HEK293 (cell line): ENCODE results near the gene RPP25L.

Experiments
- FEZF1 ChIP-seq: fragments of 450-650 bp; formaldehyde crosslinking; IDR thresholded peaks from 2 replicates; pipeline ENCODE4 v1.5.1; 2016; ENCODE audit warnings: missing biosample characterization, missing genetic modification characterization
- GLI2 ChIP-seq: fragments of 450-650 bp; formaldehyde crosslinking; IDR thresholded peaks from 2 replicates; pipeline ENCODE4; 2017; ENCODE audit warnings: missing biosample characterization, missing genetic modification characterization, low read depth, borderline replicate concordance
- GLIS1 ChIP-seq: fragments of 450-650 bp; formaldehyde crosslinking; IDR thresholded peaks from 2 replicates; pipeline ENCODE4 v1.5.1; 2016; ENCODE audit warnings: missing biosample characterization, missing genetic modification characterization
- HOXA7 ChIP-seq: sonication (generic); formaldehyde crosslinking; IDR thresholded peaks from 2 replicates; pipeline ENCODE4 v1.8.1; 2022; ENCODE audit warnings: missing genetic modification reagents, borderline replicate concordance
- HOXC10 ChIP-seq: sonication (generic); formaldehyde crosslinking; IDR thresholded peaks from 2 replicates; pipeline ENCODE4 v1.8.1; 2023; ENCODE audit warnings: mild to moderate bottlenecking, missing genetic modification reagents
- IKZF3 ChIP-seq: fragments of 450-650 bp; IDR thresholded peaks from 2 replicates; pipeline ENCODE4 v1.5.0; 2018; ENCODE audit warnings: missing biosample characterization, mild to moderate bottlenecking, missing genetic modification characterization, moderate library complexity
- KLF10 ChIP-seq: fragments of 450-650 bp; IDR thresholded peaks from 2 replicates; pipeline ENCODE4 v1.5.1; 2018; ENCODE audit warnings: missing biosample characterization, mild to moderate bottlenecking, missing genetic modification characterization
- REPIN1 ChIP-seq: fragments of 450-650 bp; formaldehyde crosslinking; IDR thresholded peaks from 2 replicates; pipeline ENCODE4 v1.5.1; 2017; ENCODE audit warnings: missing biosample characterization, missing genetic modification characterization, low read depth
- SCRT1 ChIP-seq: fragments of 450-650 bp; formaldehyde crosslinking; IDR thresholded peaks from 2 replicates; pipeline ENCODE4 v1.5.1; 2016; ENCODE audit warnings: missing biosample characterization, missing genetic modification characterization, borderline replicate concordance
- SETDB1 ChIP-seq: IDR thresholded peaks from one replicate; pipeline ENCODE4 v1.6.1; 2017; ENCODE audit warnings: mild to moderate bottlenecking, low read length, moderate library complexity, mixed read lengths; ENCODE audit not compliant: insufficient read length
- SP7 ChIP-seq: fragments of 450-650 bp; formaldehyde crosslinking; IDR thresholded peaks from 2 replicates; pipeline ENCODE4 v1.5.1; 2016; ENCODE audit warnings: missing biosample characterization, missing genetic modification characterization
- YY1 ChIP-seq: fragments of 450-650 bp; formaldehyde crosslinking; IDR thresholded peaks from 2 replicates; pipeline ENCODE4 v1.5.1; 2018; ENCODE audit warnings: missing biosample characterization, missing genetic modification characterization
- ZEB2 ChIP-seq: fragments of 450-650 bp; formaldehyde crosslinking; IDR thresholded peaks from 2 replicates; pipeline ENCODE4 v1.5.1; 2016; ENCODE audit warnings: missing biosample characterization, missing genetic modification characterization
- ZNF10 ChIP-seq: fragments of 450-650 bp; formaldehyde crosslinking; IDR thresholded peaks from 2 replicates; pipeline ENCODE4 v1.5.1; 2017; ENCODE audit warnings: missing biosample characterization, missing genetic modification characterization
- ZNF19 ChIP-seq: fragments of 450-650 bp; formaldehyde crosslinking; IDR thresholded peaks from 2 replicates; pipeline ENCODE4; 2016; ENCODE audit warnings: missing biosample characterization, missing genetic modification characterization, low read depth
- ZNF211 ChIP-seq: fragments of 450-650 bp; formaldehyde crosslinking; IDR thresholded peaks from 2 replicates; pipeline ENCODE4 v1.5.1; 2016; ENCODE audit warnings: low read depth, missing biosample characterization, missing genetic modification characterization
- ZNF302 ChIP-seq: fragments of 450-650 bp; formaldehyde crosslinking; IDR thresholded peaks from 2 replicates; pipeline ENCODE4 v1.5.1; 2016; ENCODE audit warnings: missing biosample characterization, missing genetic modification characterization, low read depth
- ZNF366 ChIP-seq: fragments of 450-650 bp; formaldehyde crosslinking; conservative IDR thresholded peaks from 2 replicates; pipeline ENCODE4 v1.5.1; 2016; ENCODE audit warnings: missing biosample characterization, missing genetic modification characterization
- ZNF394 ChIP-seq: fragments of 450-650 bp; formaldehyde crosslinking; IDR thresholded peaks from 2 replicates; pipeline ENCODE4 v1.5.1; 2016; ENCODE audit warnings: missing biosample characterization, missing genetic modification characterization, mild to moderate bottlenecking, moderate library complexity, borderline replicate concordance
- ZNF501 ChIP-seq: fragments of 450-650 bp; formaldehyde crosslinking; IDR thresholded peaks from 2 replicates; pipeline ENCODE4 v1.5.1; 2016; ENCODE audit warnings: missing biosample characterization, missing genetic modification characterization
- ZNF610 ChIP-seq: fragments of 450-650 bp; formaldehyde crosslinking; IDR thresholded peaks from 2 replicates; pipeline ENCODE4 v1.5.1; 2016; ENCODE audit warnings: missing biosample characterization, missing genetic modification characterization, borderline replicate concordance
- ZNF626 ChIP-seq: fragments of 450-650 bp; sonication (Bioruptor Pico); formaldehyde crosslinking; IDR thresholded peaks from 2 replicates; pipeline ENCODE4 v1.5.1; 2018; ENCODE audit warnings: missing biosample characterization, missing genetic modification characterization, inconsistent platforms
- ZNF701 ChIP-seq: fragments of 450-650 bp; formaldehyde crosslinking; IDR thresholded peaks from 2 replicates; pipeline ENCODE4 v1.5.1; 2016; ENCODE audit warnings: missing biosample characterization, missing genetic modification characterization
- ZNF707 ChIP-seq: fragments of 450-650 bp; formaldehyde crosslinking; IDR thresholded peaks from 2 replicates; pipeline ENCODE4 v1.5.1; 2016; ENCODE audit warnings: missing biosample characterization, missing genetic modification characterization
- ZNF792 ChIP-seq: fragments of 450-650 bp; formaldehyde crosslinking; IDR thresholded peaks from 2 replicates; pipeline ENCODE4 v1.5.1; 2016; ENCODE audit warnings: missing biosample characterization, missing genetic modification characterization
- TF ChIP-seq, protein P1 (sequence below): fragments of 450-650 bp; formaldehyde crosslinking; IDR thresholded peaks from 2 replicates; pipeline ENCODE4 v1.5.1; 2016; ENCODE audit warnings: missing biosample characterization, missing genetic modification characterization
- TF ChIP-seq, protein P2 (sequence below): fragments of 450-650 bp; formaldehyde crosslinking; IDR thresholded peaks from 2 replicates; pipeline ENCODE4 v1.5.1; 2016; ENCODE audit warnings: missing biosample characterization, missing genetic modification characterization
- TF ChIP-seq, protein P3 (sequence below): fragments of 450-650 bp; IDR thresholded peaks from 2 replicates; pipeline ENCODE4 v1.5.1; 2018; ENCODE audit warnings: missing biosample characterization, missing genetic modification characterization
- TF ChIP-seq, protein P4 (sequence below): fragments of 450-650 bp; formaldehyde crosslinking; IDR thresholded peaks from 2 replicates; pipeline ENCODE4 v1.5.1; 2017; ENCODE audit warnings: missing biosample characterization, missing genetic modification characterization
- TF ChIP-seq, protein P5 (sequence below): fragments of 450-650 bp; formaldehyde crosslinking; IDR thresholded peaks from 2 replicates; pipeline ENCODE4 v1.5.1; 2016; ENCODE audit warnings: missing biosample characterization, missing genetic modification characterization

The RPP25L gene

DNA sequence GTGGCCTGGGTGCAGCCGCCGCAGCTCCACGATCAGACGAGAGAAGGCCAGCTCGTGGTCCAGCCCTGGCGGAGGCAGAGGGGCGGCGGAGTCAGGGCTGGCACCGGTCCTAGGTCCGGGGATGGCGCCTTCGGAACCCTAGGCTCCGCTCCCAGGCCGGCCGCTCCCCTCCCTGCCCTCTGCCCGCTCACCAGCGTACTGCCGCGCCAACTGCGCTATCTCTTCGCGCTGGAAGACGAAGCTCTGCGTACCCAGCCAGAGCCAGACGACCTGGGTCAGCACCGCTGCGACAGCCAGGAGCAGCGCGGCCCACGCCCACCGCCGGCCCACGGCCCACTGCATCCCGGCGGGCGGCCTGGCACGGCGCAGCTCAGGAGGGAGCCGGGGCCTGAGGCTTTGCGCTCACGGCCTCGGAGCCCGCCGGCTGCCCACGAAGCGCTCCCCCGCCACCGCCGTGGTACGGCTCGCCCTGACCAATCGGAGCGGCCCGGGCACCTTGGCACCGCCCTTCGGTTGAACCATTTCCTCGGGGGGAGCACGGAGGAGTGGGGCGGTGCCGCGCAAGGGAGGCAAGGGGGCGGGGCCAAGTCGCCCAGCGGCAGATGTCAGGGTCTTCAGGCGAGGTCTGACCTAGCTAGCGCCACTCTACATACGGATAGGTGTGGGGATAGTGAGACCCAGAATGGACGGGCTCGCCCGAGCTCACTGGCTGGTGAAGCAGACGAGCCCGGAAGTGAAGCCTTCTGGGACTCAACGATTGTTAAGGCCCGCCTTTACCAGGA is 25.6 kb upstream of the RPP25L start, which contains the start of gene SIGMAR1 (continued):
- TF ChIP-seq, protein P1, sequence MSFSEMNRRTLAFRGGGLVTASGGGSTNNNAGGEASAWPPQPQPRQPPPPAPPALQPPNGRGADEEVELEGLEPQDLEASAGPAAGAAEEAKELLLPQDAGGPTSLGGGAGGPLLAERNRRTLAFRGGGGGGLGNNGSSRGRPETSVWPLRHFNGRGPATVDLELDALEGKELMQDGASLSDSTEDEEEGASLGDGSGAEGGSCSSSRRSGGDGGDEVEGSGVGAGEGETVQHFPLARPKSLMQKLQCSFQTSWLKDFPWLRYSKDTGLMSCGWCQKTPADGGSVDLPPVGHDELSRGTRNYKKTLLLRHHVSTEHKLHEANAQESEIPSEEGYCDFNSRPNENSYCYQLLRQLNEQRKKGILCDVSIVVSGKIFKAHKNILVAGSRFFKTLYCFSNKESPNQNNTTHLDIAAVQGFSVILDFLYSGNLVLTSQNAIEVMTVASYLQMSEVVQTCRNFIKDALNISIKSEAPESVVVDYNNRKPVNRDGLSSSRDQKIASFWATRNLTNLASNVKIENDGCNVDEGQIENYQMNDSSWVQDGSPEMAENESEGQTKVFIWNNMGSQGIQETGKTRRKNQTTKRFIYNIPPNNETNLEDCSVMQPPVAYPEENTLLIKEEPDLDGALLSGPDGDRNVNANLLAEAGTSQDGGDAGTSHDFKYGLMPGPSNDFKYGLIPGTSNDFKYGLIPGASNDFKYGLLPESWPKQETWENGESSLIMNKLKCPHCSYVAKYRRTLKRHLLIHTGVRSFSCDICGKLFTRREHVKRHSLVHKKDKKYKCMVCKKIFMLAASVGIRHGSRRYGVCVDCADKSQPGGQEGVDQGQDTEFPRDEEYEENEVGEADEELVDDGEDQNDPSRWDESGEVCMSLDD (tag by site-specific recombination): no peak
- no peak for TF ChIP-seq FEZF1 (tag by site-specific recombination)
- TF ChIP-seq ZNF211 (tag by site-specific recombination): no peak
- 0 out of 2 replicates have a peak, but pooled peaks have one; percentile 86 for TF ChIP-seq HOXC10 (CRISPR knock-in tag)
- 0 out of 2 replicates have a peak, but pooled peaks have one; percentile 48 for TF ChIP-seq ZNF501 (tag by site-specific recombination)
- no peak for TF ChIP-seq ZNF19 (tag by site-specific recombination)
- no peak for TF ChIP-seq ZNF792
- TF ChIP-seq ZNF10 (tag by site-specific recombination): no peak
- TF ChIP-seq ZNF366 (tag by site-specific recombination): no peak
- no peak for TF ChIP-seq IKZF3 (tag by site-specific recombination)
- no peak for TF ChIP-seq ZNF701
- no peak for TF ChIP-seq ZNF707 (tag by site-specific recombination)
- TF ChIP-seq GLIS1 (tag by site-specific recombination): peak; percentile 33; the same call in 1 of the 2 replicates
- no peak for TF ChIP-seq ZNF610 (tag by site-specific recombination)
- no peak; the same call in 1 of the 2 replicates for TF ChIP-seq SP7 (tag by site-specific recombination)
- TF ChIP-seq ZNF302: no peak
- TF ChIP-seq ZNF394 (tag by site-specific recombination): no peak
- TF ChIP-seq, protein P2, sequence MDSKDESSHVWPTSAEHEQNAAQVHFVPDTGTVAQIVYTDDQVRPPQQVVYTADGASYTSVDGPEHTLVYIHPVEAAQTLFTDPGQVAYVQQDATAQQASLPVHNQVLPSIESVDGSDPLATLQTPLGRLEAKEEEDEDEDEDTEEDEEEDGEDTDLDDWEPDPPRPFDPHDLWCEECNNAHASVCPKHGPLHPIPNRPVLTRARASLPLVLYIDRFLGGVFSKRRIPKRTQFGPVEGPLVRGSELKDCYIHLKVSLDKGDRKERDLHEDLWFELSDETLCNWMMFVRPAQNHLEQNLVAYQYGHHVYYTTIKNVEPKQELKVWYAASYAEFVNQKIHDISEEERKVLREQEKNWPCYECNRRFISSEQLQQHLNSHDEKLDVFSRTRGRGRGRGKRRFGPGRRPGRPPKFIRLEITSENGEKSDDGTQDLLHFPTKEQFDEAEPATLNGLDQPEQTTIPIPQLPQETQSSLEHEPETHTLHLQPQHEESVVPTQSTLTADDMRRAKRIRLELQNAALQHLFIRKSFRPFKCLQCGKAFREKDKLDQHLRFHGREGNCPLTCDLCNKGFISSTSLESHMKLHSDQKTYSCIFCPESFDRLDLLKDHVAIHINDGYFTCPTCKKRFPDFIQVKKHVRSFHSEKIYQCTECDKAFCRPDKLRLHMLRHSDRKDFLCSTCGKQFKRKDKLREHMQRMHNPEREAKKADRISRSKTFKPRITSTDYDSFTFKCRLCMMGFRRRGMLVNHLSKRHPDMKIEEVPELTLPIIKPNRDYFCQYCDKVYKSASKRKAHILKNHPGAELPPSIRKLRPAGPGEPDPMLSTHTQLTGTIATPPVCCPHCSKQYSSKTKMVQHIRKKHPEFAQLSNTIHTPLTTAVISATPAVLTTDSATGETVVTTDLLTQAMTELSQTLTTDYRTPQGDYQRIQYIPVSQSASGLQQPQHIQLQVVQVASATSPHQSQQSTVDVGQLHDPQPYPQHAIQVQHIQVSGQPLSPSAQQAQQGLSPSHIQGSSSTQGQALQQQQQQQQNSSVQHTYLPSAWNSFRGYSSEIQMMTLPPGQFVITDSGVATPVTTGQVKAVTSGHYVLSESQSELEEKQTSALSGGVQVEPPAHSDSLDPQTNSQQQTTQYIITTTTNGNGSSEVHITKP (tag by site-specific recombination): peak; percentile 99
- TF ChIP-seq REPIN1 (tag by site-specific recombination): peak; percentile 62; the same call in 1 of the 2 replicates
- no peak for TF ChIP-seq SETDB1
- TF ChIP-seq, protein P3, sequence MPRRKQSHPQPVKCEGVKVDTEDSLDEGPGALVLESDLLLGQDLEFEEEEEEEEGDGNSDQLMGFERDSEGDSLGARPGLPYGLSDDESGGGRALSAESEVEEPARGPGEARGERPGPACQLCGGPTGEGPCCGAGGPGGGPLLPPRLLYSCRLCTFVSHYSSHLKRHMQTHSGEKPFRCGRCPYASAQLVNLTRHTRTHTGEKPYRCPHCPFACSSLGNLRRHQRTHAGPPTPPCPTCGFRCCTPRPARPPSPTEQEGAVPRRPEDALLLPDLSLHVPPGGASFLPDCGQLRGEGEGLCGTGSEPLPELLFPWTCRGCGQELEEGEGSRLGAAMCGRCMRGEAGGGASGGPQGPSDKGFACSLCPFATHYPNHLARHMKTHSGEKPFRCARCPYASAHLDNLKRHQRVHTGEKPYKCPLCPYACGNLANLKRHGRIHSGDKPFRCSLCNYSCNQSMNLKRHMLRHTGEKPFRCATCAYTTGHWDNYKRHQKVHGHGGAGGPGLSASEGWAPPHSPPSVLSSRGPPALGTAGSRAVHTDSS (tag by site-specific recombination): no peak; the same call in 1 of the 2 replicates
- TF ChIP-seq, protein P4, sequence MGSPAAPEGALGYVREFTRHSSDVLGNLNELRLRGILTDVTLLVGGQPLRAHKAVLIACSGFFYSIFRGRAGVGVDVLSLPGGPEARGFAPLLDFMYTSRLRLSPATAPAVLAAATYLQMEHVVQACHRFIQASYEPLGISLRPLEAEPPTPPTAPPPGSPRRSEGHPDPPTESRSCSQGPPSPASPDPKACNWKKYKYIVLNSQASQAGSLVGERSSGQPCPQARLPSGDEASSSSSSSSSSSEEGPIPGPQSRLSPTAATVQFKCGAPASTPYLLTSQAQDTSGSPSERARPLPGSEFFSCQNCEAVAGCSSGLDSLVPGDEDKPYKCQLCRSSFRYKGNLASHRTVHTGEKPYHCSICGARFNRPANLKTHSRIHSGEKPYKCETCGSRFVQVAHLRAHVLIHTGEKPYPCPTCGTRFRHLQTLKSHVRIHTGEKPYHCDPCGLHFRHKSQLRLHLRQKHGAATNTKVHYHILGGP (tag by site-specific recombination): no peak
- no peak for TF ChIP-seq ZNF626 (tag by site-specific recombination)
- no peak for TF ChIP-seq SCRT1 (tag by site-specific recombination)
- TF ChIP-seq ZEB2 (tag by site-specific recombination): no peak
- no peak for TF ChIP-seq YY1 (tag by site-specific recombination)
- TF ChIP-seq KLF10 (tag by site-specific recombination): peak; percentile 76
- no peak for TF ChIP-seq HOXA7 (CRISPR knock-in tag)
- TF ChIP-seq GLI2 (tag by site-specific recombination): no peak
- TF ChIP-seq, protein P5, sequence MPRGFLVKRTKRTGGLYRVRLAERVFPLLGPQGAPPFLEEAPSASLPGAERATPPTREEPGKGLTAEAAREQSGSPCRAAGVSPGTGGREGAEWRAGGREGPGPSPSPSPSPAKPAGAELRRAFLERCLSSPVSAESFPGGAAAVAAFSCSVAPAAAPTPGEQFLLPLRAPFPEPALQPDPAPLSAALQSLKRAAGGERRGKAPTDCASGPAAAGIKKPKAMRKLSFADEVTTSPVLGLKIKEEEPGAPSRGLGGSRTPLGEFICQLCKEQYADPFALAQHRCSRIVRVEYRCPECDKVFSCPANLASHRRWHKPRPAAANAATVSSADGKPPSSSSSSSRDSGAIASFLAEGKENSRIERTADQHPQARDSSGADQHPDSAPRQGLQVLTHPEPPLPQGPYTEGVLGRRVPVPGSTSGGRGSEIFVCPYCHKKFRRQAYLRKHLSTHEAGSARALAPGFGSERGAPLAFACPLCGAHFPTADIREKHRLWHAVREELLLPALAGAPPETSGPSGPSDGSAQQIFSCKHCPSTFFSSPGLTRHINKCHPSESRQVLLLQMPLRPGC: peak; percentile 7; the same call in 1 of the 2 replicates
